IMR-90 (cell line): ENCODE measurements around the gene FUT2. TPM values are rescaled to one million over a fixed set of nuclear protein-coding genes. Genes with fewer than 3 reads are reported as not detected.

ENCODE experiments used
- ATAC-seq: fragments of 200-7000 bp; cut with Tn5 transposase; 2 replicates; pipeline ENCODE4 v1.9.1; 2020; ENCODE audit warnings: low read depth, mild to moderate bottlenecking, moderate library complexity
- BruUV-seq: library from RNA; stranded (reverse); fragments of 400-500 nt; replicated peaks from 2 replicates; lab custom pipeline; 2021; lab: Mats Ljungman, UMichigan
- CTCF ChIA-PET: fragments of 300-600 bp; formaldehyde crosslinking; extraction: SDS; loops from one replicate; lab custom pipeline; 2021; ENCODE audit warnings: antibody characterized with exemption; lab: Yijun Ruan, JAX
- POLR2A ChIA-PET: fragments of 300-600 bp; sonication (Branson Sonifier 250); formaldehyde crosslinking; loops from one replicate; lab custom pipeline; 2022; ENCODE audit warnings: antibody characterized with exemption; ENCODE audit not compliant: unreplicated experiment; lab: Charles Lee
- DNase-seq: peaks from one replicate; pipeline ENCODE4 v3.0.0; 2013
- H2AFZ ChIP-seq: replicated peaks from 2 replicates; pipeline ENCODE3; 2013; ENCODE audit warnings: low read length, mild to moderate bottlenecking; ENCODE audit not compliant: poor library complexity
- H2AK5ac ChIP-seq: 2 replicates; pipeline ENCODE4 v1.6.1; 2013; ENCODE audit warnings: low read depth, low read length, inconsistent platforms
- H2AK9ac ChIP-seq: replicated peaks from 2 replicates; pipeline ENCODE3; 2013; ENCODE audit warnings: mild to moderate bottlenecking, low read depth, low read length, moderate library complexity; ENCODE audit not compliant: poor library complexity
- H2BK120ac ChIP-seq: 2 replicates; pipeline ENCODE4 v1.6.1; 2013; ENCODE audit warnings: low read depth, low read length, inconsistent platforms
- H2BK15ac ChIP-seq: 3 replicates; pipeline ENCODE4 v1.6.1; 2013; ENCODE audit warnings: low read depth, low read length, inconsistent platforms
- H2BK20ac ChIP-seq: 2 replicates; pipeline ENCODE4 v1.6.1; 2013; ENCODE audit warnings: low read depth, mild to moderate bottlenecking, inconsistent platforms, low read length, moderate library complexity
- H2BK5ac ChIP-seq: 2 replicates; pipeline ENCODE4 v1.6.1; 2013; ENCODE audit warnings: mild to moderate bottlenecking, low read depth, low read length, inconsistent platforms; ENCODE audit not compliant: poor library complexity, severe bottlenecking
- H3K14ac ChIP-seq: replicated peaks from 2 replicates; pipeline ENCODE4 v1.6.1; 2013; ENCODE audit warnings: low read depth, low read length, inconsistent platforms
- H3K18ac ChIP-seq: 2 replicates; pipeline ENCODE4 v1.6.1; 2013; ENCODE audit warnings: low read depth, low read length, control low read depth
- H3K23ac ChIP-seq: 2 replicates; pipeline ENCODE4 v1.6.1; 2013; ENCODE audit warnings: low read depth, low read length, inconsistent platforms
- H3K27ac ChIP-seq: 2 replicates; pipeline ENCODE4 v1.5.1; 2013; ENCODE audit warnings: mild to moderate bottlenecking, control low read depth, low read length; ENCODE audit not compliant: insufficient read depth
- H3K27me3 ChIP-seq: 2 replicates; pipeline ENCODE4 v1.6.1; 2013; ENCODE audit warnings: low read length; ENCODE audit not compliant: control insufficient read depth, insufficient read depth
- H3K36me3 ChIP-seq: 2 replicates; pipeline ENCODE4 v1.6.1; 2013; ENCODE audit warnings: low read length, mixed read lengths; ENCODE audit not compliant: control insufficient read depth, insufficient read depth
- H3K4ac ChIP-seq: 2 replicates; pipeline ENCODE4 v1.6.1; 2013; ENCODE audit warnings: low read depth, low read length, inconsistent platforms
- H3K4me1 ChIP-seq: 2 replicates; pipeline ENCODE4 v1.6.1; 2013; ENCODE audit warnings: low read length, mixed read lengths; ENCODE audit not compliant: control insufficient read depth, insufficient read depth
- H3K4me2 ChIP-seq: 2 replicates; pipeline ENCODE4 v1.6.1; 2013; ENCODE audit warnings: low read depth, mild to moderate bottlenecking, control low read depth, low read length, moderate library complexity
- H3K4me3 ChIP-seq: 2 replicates; pipeline ENCODE4 v1.5.1; 2013; ENCODE audit warnings: low read depth, mild to moderate bottlenecking, control low read depth, low read length, moderate library complexity; ENCODE audit not compliant: insufficient read depth
- H3K56ac ChIP-seq: 2 replicates; pipeline ENCODE4 v1.6.1; 2013; ENCODE audit warnings: low read length, inconsistent platforms; ENCODE audit not compliant: insufficient read depth; ENCODE audit errors: extremely low read depth
- H3K79me1 ChIP-seq, 2 experiments: 2 replicates each; pipeline ENCODE4 v1.6.1; 2013; ENCODE audit warnings: low read length in 2 of 2, inconsistent platforms in 1 of 2, low read depth in 1 of 2
- H3K9ac ChIP-seq: 2 replicates; pipeline ENCODE4 v1.6.1; 2013; ENCODE audit warnings: low read depth, low read length, control low read depth
- H3K9me1 ChIP-seq: 2 replicates; pipeline ENCODE4 v1.6.1; 2013; ENCODE audit warnings: low read length, inconsistent platforms; ENCODE audit not compliant: insufficient read depth
- H3K9me3 ChIP-seq: 2 replicates; pipeline ENCODE4 v1.6.1; 2013; ENCODE audit warnings: low read length; ENCODE audit not compliant: control insufficient read depth, insufficient read depth
- H4K20me1 ChIP-seq: 2 replicates; pipeline ENCODE4 v1.6.1; 2013; ENCODE audit warnings: low read length, inconsistent platforms; ENCODE audit not compliant: insufficient read depth
- H4K5ac ChIP-seq: 2 replicates; pipeline ENCODE4 v1.6.1; 2013; ENCODE audit warnings: mild to moderate bottlenecking, low read depth, low read length, control low read depth
- H4K8ac ChIP-seq, 2 experiments: 2 replicates each; pipeline ENCODE4 v1.6.1; 2013; ENCODE audit warnings: low read depth in 2 of 2, low read length in 2 of 2, control low read depth in 1 of 2, inconsistent platforms in 1 of 2
- H4K91ac ChIP-seq: 2 replicates; pipeline ENCODE4 v1.6.1; 2013; ENCODE audit warnings: low read depth, low read length, inconsistent platforms; ENCODE audit not compliant: insufficient read depth
- BHLHE40 ChIP-seq: fragments of 150-350 bp; IDR thresholded peaks from 2 replicates; pipeline ENCODE4 v1.6.1; 2016; ENCODE audit warnings: mild to moderate bottlenecking, low read depth, low read length
- CHD1 ChIP-seq: IDR thresholded peaks from 2 replicates; pipeline ENCODE4 v1.6.1; 2012; ENCODE audit warnings: low read depth, low read length, improper control_type of control experiment
- FOS ChIP-seq: fragments of 150-350 bp; IDR thresholded peaks from 2 replicates; pipeline ENCODE4 v1.6.1; 2016; ENCODE audit warnings: low read depth, low read length
- MAFK ChIP-seq: IDR thresholded peaks from 2 replicates; pipeline ENCODE4 v1.6.1; 2012; ENCODE audit warnings: low read depth, low read length, improper control_type of control experiment
- MAZ ChIP-seq: IDR thresholded peaks from 2 replicates; pipeline ENCODE4 v1.6.1; 2012; ENCODE audit warnings: low read depth, mild to moderate bottlenecking, low read length, improper control_type of control experiment, moderate library complexity, borderline replicate concordance
- RCOR1 ChIP-seq: IDR thresholded peaks from 2 replicates; pipeline ENCODE4 v1.6.1; 2012; ENCODE audit warnings: mild to moderate bottlenecking, low read length, improper control_type of control experiment; ENCODE audit not compliant: insufficient replicate concordance
- RFX5 ChIP-seq: IDR thresholded peaks from 2 replicates; pipeline ENCODE4 v1.8.0; 2012; ENCODE audit warnings: low read depth, mild to moderate bottlenecking, low read length, moderate library complexity
- SMC3 ChIP-seq: fragments of 150-350 bp; IDR thresholded peaks from 2 replicates; pipeline ENCODE4 v1.6.1; 2016; ENCODE audit warnings: low read depth, mild to moderate bottlenecking, antibody characterized with exemption, low read length, moderate library complexity
- USF2 ChIP-seq: fragments of 150-350 bp; IDR thresholded peaks from 2 replicates; pipeline ENCODE4 v1.6.1; 2017; ENCODE audit warnings: mild to moderate bottlenecking, antibody characterized with exemption, low read length, low read depth
- WGBS, 2 experiments: methylation state at CpG; one replicate each; pipeline versions ENCODE4 v1.1.5 to v1.1.7; 2013; ENCODE audit warnings: missing lambda C conversion rate in 2 of 2; ENCODE audit not compliant: insufficient read length in 1 of 2; ENCODE audit errors: extremely low coverage in 2 of 2; 5-methylcytosine and 5-hydroxymethylcytosine counted together
- dilution Hi-C: fragments of 300-500 bp; cut with HindIII; formaldehyde crosslinking; loops from one replicate; pipeline ENCODE4 v1.14.3; 2018; ENCODE audit warnings: low sequenced_read_pairs; ENCODE audit not compliant: unreplicated experiment
- in situ Hi-C: fragments of 300-500 bp; cut with MboI; formaldehyde crosslinking; loops from 3 replicates; pipeline ENCODE4 v1.14.3; 2019; ENCODE audit warnings: low sequenced_read_pairs, inconsistent platforms, mixed read lengths
- intact Hi-C: fragments of 100-400 bp; cut with micrococcal nuclease; formaldehyde crosslinking; loops from 2 replicates; pipeline ENCODE4 v1.10.0; 2022
- polyA plus RNA-seq, 3 experiments: library from polyadenylated mRNA; depleted of rRNA; stranded (reverse); fragments of >200 nt; gene quantifications; 2 replicates each; pipeline ENCODE4 v1.2.3, GENCODE V29; 2012; ENCODE audit warnings: low replicate concordance in 1 of 3
- total RNA-seq: library from RNA; depleted of rRNA; stranded (reverse); fragments of >200 nt; gene quantifications from 2 replicates; pipeline ENCODE4 v1.2.3, GENCODE V29; 2012

FUT2 gene
- total and polyA plus RNA-seq, 2 of the 4 experiments (the other 2 are of a cell fraction), result not detected

- ChIA-PET POLR2A (no interaction called here), CTCF (no interaction called here)
- no peak within 1 kb of the TSS for H3K4me3 ChIP-seq
- H3K4me1 ChIP-seq, result peaks cover 10% of the 10 kb centered on the region
- peak within 1 kb of the TSS; percentile 10 for H2BK5ac ChIP-seq
- H3K27me3 ChIP-seq, result no peaks in the 10 kb centered on the region
- no peaks in the 10 kb centered on the region for H4K20me1 ChIP-seq
- no peak within 1 kb of the TSS for H3K18ac ChIP-seq
- no peaks in the 10 kb centered on the region for H3K9me3 ChIP-seq
- H2BK15ac ChIP-seq, result no peak within 1 kb of the TSS; the same call in 2 of the 3 replicates
- BruUV-seq, result no TSS peak
- no peak within 1 kb of the TSS for H2BK20ac ChIP-seq
- TF ChIP-seq BHLHE40, result no peak
- TF ChIP-seq USF2, result no peak
- no peak for TF ChIP-seq SMC3
- TF ChIP-seq RFX5, result no peak
- TF ChIP-seq FOS, result no peak
- TF ChIP-seq MAZ, result no peak
- no peak for TF ChIP-seq MAFK
- TF ChIP-seq RCOR1, result no peak
- TF ChIP-seq CHD1, result no peak
- H3K36me3 ChIP-seq, result no peaks in the 10 kb centered on the region
- ATAC-seq (no peak), DNase-seq (no peak)
- H3K23ac ChIP-seq, result no peak within 1 kb of the TSS
- peak within 1 kb of the TSS; percentile 60 for H3K4ac ChIP-seq
- WGBS, 2 experiments, result 81% methylated on average over 14 of the region's 33 CpGs; no CpG with 5 or more reads in 1 of the 2 experiments
- H3K79me1 ChIP-seq, result peaks cover 4 to 19% of the 10 kb centered on the region in 2 experiments; a peak in 3 of 4 replicates
- peak within 1 kb of the TSS; percentile 21 for H2AK9ac ChIP-seq
- H4K8ac ChIP-seq, result peak within 1 kb of the TSS; percentile 44 to 95
- H2AK5ac ChIP-seq, result no peak within 1 kb of the TSS; the same call in 1 of the 2 replicates
- H3K9ac ChIP-seq, result no peak within 1 kb of the TSS
- H2AFZ ChIP-seq, result peak within 1 kb of the TSS; percentile 97
- H3K56ac ChIP-seq, result no peak within 1 kb of the TSS
- in situ Hi-C loops (no loop called here), intact Hi-C loops (no loop called here), dilution Hi-C loops (no loop called here)
- H3K27ac ChIP-seq, result no peak within 1 kb of the TSS
- peak within 1 kb of the TSS; percentile 30 for H3K4me2 ChIP-seq
- H4K91ac ChIP-seq, result peak within 1 kb of the TSS; percentile 35; the same call in 1 of the 2 replicates
- H3K14ac ChIP-seq, result peak within 1 kb of the TSS; percentile 43; the same call in 1 of the 2 replicates
- peaks cover 8% of the 10 kb centered on the region for H3K9me1 ChIP-seq
- H4K5ac ChIP-seq, result peak within 1 kb of the TSS; percentile 17
- 0 out of 2 replicates have a peak within 1 kb of the TSS, but pooled peaks have one; percentile 34 for H2BK120ac ChIP-seq
Observed at GRCh38 chr19:48719263-48720171, 23.7 kb downstream of the FUT2 start, which contains the start of gene MAMSTR. TSS of gene MAMSTR (minus strand) at chr19:48719725. CDS start at chr19:48719031, 694 bp downstream.
